VCaP (cell line): ENCODE results near the gene UROD.
"Not testable (repeated sequence)": the region's sequence is repeated elsewhere in the genome, so short reads cannot be mapped to it uniquely, and the experiment has no call there.

Source experiments
- H3K27ac ChIP-seq: fragments of 450-650 bp; 2 replicates; pipeline ENCODE4 v1.5.1; 2017
- CTCF ChIP-seq: fragments of 450-650 bp; conservative IDR thresholded peaks from 2 replicates; pipeline ENCODE4 v1.5.1; 2017; ENCODE audit warnings: mild to moderate bottlenecking, moderate library complexity

UROD gene

DNA sequence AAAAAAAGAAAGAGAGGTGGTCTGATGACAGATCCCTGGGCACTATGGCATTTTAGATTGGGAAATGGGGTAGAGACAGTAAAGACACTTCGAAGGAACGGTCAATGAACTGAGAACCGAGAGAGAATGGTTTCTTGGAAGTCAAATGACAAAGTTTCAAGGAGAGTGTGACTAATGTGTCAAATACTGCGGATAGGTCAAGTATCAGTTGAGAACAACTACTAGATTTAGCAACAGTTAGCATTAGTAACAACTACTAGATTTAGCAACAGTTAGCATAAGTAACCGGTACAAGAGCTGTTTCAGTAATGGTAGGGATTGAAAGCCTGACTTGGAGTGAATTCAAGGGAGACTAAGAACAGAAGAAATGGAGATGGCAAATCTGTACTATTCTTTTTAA, 35.0 kb downstream of the UROD start:
- no peak for TF ChIP-seq CTCF

DNA sequence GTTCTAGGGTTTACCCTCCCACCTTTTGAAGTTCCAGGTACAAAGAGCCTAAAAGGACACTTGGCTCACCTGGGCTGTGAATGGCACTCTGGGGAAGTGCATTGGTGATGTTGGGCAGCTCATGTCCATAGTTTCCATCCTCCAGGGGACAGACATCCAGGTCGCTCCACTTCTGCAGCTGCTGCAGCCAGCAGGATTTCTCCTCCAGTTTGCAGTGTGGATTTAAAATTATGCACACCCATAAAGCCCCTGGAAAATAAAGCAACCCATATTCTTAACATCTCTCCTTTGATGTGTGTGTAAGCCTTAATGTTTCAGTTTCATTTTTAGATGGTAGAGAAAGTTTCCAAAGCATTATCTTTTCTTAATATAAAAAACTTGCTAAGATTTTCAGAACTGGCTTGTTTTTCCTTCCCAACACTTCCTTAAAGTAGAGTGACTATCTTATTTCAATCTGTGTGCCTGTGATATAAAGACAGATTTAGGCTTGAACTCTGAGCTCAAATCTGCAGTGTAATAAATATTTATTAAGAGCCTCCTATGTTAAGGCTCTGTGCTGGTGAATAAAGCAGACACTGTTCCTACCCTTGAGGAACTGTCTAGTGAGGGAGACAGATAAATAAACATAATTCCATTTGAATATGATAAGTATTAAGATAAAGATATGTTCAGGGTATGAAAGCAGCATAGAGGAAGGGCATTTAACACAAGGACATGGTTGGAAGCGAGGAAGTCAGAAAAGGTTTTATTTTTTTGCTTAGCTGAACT, 39.1 kb downstream of the UROD start:
- no peak for TF ChIP-seq CTCF
- peak overlapping the region; percentile 15; the same call in 1 of the 2 replicates for H3K27ac ChIP-seq

More for the DNA sequence above, 35.0 kb downstream of the UROD start:
- no peak overlapping the region for H3K27ac ChIP-seq

DNA sequence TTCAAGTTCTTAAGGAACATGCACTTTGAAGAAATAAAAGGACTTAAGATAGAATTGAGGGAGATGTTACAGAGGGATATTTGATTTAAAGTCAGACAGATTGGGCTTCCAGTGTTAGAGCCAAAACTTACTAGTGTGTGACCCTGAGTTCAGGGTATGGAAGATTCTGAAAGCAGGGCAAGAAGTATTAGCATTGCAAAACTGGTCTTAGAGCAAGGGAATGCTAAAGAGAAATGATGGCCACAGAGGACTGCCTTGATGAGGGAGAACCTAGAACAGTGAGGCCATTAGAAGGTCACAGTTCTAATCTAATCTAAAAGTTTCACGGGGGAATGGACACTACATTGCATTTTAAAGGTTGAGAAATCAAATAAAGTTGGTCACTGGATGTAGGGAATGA, 45.5 kb downstream of the UROD start:
- H3K27ac ChIP-seq: no peak overlapping the region
- no peak for TF ChIP-seq CTCF

GRCh38 chr1:45059829-45060228, 47.8 kb downstream of the UROD start:
- H3K27ac ChIP-seq: no peak overlapping the region
- TF ChIP-seq CTCF: no peak

DNA sequence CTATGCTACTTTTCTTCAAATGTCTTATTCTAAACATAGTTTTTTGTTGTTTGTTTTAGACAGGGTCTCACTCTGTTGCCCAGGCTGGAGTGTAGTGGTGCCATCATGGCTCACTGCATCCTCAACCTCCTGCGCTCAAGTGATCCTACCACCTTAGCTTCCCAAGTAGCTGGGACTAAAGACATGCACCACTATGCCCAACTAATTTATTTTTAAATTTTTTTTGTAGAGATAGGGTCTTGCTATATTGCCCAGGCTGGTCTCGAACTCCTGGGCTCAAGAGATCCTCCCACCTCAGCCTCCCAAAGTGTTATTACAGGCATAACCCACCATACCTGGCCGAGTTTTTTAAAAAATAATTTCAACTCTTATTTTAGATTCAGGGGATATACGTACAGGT, 50.4 kb downstream of the UROD start:
- not testable (repeated sequence) for H3K27ac ChIP-seq

DNA sequence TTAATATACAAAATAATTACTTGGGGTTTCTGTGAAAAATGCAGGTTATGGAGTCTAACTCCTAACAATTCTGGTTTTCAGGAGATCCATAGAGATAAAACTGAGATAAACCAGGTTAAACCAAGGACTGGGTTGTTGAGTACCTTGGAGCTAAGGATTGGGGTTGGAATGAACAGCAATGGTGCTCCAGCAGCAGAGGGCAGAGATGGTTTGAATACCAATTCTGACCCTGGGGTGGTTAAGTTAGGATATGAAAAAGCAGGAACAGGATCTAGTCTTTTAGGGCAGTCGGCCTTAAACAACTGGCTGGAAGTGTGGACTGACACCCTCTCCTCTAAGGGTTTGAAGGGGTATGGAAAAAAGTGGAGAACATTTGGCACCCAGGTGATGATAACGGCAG, 53.0 kb downstream of the UROD start:
- TF ChIP-seq CTCF: no peak
- no peak overlapping the region for H3K27ac ChIP-seq
